IMR-90 (cell line): ENCODE measurements around the gene AHNAK.

ENCODE experiments used
- BHLHE40 ChIP-seq: fragments of 150-350 bp; IDR thresholded peaks from 2 replicates; pipeline ENCODE4 v1.6.1; 2016; ENCODE audit warnings: mild to moderate bottlenecking, low read depth, low read length
- CEBPB ChIP-seq: IDR thresholded peaks from 2 replicates; pipeline ENCODE4 v1.6.1; 2012; ENCODE audit warnings: low read depth, low read length, improper control_type of control experiment
- CHD1 ChIP-seq: IDR thresholded peaks from 2 replicates; pipeline ENCODE4 v1.6.1; 2012; ENCODE audit warnings: low read depth, low read length, improper control_type of control experiment
- FOS ChIP-seq: fragments of 150-350 bp; IDR thresholded peaks from 2 replicates; pipeline ENCODE4 v1.6.1; 2016; ENCODE audit warnings: low read depth, low read length
- NFE2L2 ChIP-seq: fragments of 150-350 bp; IDR thresholded peaks from 2 replicates; pipeline ENCODE4 v1.6.1; 2016; ENCODE audit warnings: low read depth, mild to moderate bottlenecking, low read length
- POLR2A ChIP-seq: IDR thresholded peaks from 2 replicates; pipeline ENCODE4 v1.6.1; 2012; ENCODE audit warnings: mild to moderate bottlenecking, low read depth, low read length
- RAD21 ChIP-seq: IDR thresholded peaks from 2 replicates; pipeline ENCODE4 v1.6.1; 2012; ENCODE audit warnings: low read length, improper control_type of control experiment
- RFX5 ChIP-seq: IDR thresholded peaks from 2 replicates; pipeline ENCODE4 v1.8.0; 2012; ENCODE audit warnings: low read depth, mild to moderate bottlenecking, low read length, moderate library complexity
- SMC3 ChIP-seq: fragments of 150-350 bp; IDR thresholded peaks from 2 replicates; pipeline ENCODE4 v1.6.1; 2016; ENCODE audit warnings: low read depth, mild to moderate bottlenecking, antibody characterized with exemption, low read length, moderate library complexity
- USF2 ChIP-seq: fragments of 150-350 bp; IDR thresholded peaks from 2 replicates; pipeline ENCODE4 v1.6.1; 2017; ENCODE audit warnings: mild to moderate bottlenecking, antibody characterized with exemption, low read length, low read depth
- TF ChIP-seq, protein P1 (sequence below): conservative IDR thresholded peaks from 2 replicates; pipeline ENCODE4 v1.5.1; 2012; ENCODE audit warnings: mild to moderate bottlenecking, low read depth, low read length, improper control_type of control experiment

- TF ChIP-seq, protein P1, sequence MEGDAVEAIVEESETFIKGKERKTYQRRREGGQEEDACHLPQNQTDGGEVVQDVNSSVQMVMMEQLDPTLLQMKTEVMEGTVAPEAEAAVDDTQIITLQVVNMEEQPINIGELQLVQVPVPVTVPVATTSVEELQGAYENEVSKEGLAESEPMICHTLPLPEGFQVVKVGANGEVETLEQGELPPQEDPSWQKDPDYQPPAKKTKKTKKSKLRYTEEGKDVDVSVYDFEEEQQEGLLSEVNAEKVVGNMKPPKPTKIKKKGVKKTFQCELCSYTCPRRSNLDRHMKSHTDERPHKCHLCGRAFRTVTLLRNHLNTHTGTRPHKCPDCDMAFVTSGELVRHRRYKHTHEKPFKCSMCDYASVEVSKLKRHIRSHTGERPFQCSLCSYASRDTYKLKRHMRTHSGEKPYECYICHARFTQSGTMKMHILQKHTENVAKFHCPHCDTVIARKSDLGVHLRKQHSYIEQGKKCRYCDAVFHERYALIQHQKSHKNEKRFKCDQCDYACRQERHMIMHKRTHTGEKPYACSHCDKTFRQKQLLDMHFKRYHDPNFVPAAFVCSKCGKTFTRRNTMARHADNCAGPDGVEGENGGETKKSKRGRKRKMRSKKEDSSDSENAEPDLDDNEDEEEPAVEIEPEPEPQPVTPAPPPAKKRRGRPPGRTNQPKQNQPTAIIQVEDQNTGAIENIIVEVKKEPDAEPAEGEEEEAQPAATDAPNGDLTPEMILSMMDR, result no peak
- TF ChIP-seq SMC3 (no peak), RAD21 (no peak), POLR2A (no peak), BHLHE40 (no peak), FOS (no peak), CHD1 (no peak), USF2 (no peak), NFE2L2 (no peak), RFX5 (no peak), CEBPB (no peak)
Measured at GRCh38 chr11:62534779-62535545, 11.6 kb downstream of the AHNAK start.
